Keratinocyte (primary cell): ENCODE data around the gene COL20A1. TPM values are rescaled to one million over a fixed set of nuclear protein-coding genes. Genes with fewer than 3 reads are reported as not detected.

ENCODE experiments used
- DNase-seq: peaks from one replicate; pipeline ENCODE4 v3.0.0-alpha.2; 2011; ENCODE audit warnings: low read depth, missing footprints, low spot score
- FAIRE-seq: peaks from 2 replicates; lab custom pipeline; 2011; peaks lifted over from hg19 to GRCh38; lab: Jason Lieb, UNC
- H2AFZ ChIP-seq: 2 replicates; pipeline ENCODE4 v1.6.0; 2012; ENCODE audit warnings: low read length, control low read depth, inconsistent platforms; ENCODE audit not compliant: control insufficient read depth
- H3K27ac ChIP-seq: 2 replicates; pipeline ENCODE4 v1.5.1; 2011; ENCODE audit warnings: low read length; ENCODE audit not compliant: control insufficient read depth, insufficient read depth
- H3K27me3 ChIP-seq: 3 replicates; pipeline ENCODE4 v1.6.0; 2011; ENCODE audit warnings: low read length; ENCODE audit not compliant: control insufficient read depth, insufficient read depth; ENCODE audit errors: extremely low read depth
- H3K36me3 ChIP-seq, 2 experiments: 2 replicates in 1 of 2; 3 replicates in 1 of 2; pipeline ENCODE4 v1.5.1; 2011; ENCODE audit warnings: low read length in 2 of 2, mild to moderate bottlenecking in 1 of 2; ENCODE audit not compliant: control insufficient read depth in 2 of 2, insufficient read depth in 2 of 2; ENCODE audit errors: extremely low read depth in 1 of 2
- H3K4me1 ChIP-seq: 3 replicates; pipeline ENCODE4 v1.5.1; 2011; ENCODE audit warnings: low read length; ENCODE audit not compliant: control insufficient read depth, insufficient read depth; ENCODE audit errors: extremely low read depth
- H3K4me2 ChIP-seq: 3 replicates; pipeline ENCODE4 v1.6.0; 2011; ENCODE audit warnings: low read depth, low read length; ENCODE audit not compliant: control insufficient read depth, insufficient read depth; ENCODE audit errors: extremely low read depth
- H3K4me3 ChIP-seq, 3 experiments: fragments of 200-600 bp in 1 of 3; sonication (generic) in 1 of 3; 2 replicates in 2 of 3; 3 replicates in 1 of 3; pipeline ENCODE4 v1.5.1; 2011 to 2016; ENCODE audit warnings: low read length in 3 of 3, mild to moderate bottlenecking in 3 of 3, control low read depth in 2 of 3, inconsistent platforms in 1 of 3, low read depth in 1 of 3, mixed read lengths in 1 of 3, mixed run types in 1 of 3, moderate library complexity in 1 of 3; ENCODE audit not compliant: control insufficient read depth in 2 of 3, insufficient read depth in 2 of 3; ENCODE audit errors: extremely low read depth in 1 of 3
- H3K79me2 ChIP-seq: 2 replicates; pipeline ENCODE4 v1.6.0; 2012; ENCODE audit warnings: low read length; ENCODE audit not compliant: control insufficient read depth, insufficient read depth
- H3K9ac ChIP-seq: 3 replicates; pipeline ENCODE4 v1.6.0; 2011; ENCODE audit warnings: low read length; ENCODE audit not compliant: control insufficient read depth, insufficient read depth; ENCODE audit errors: extremely low read depth
- H3K9me1 ChIP-seq: 3 replicates; pipeline ENCODE4 v1.6.0; 2011; ENCODE audit warnings: low read length; ENCODE audit not compliant: control insufficient read depth, insufficient read depth; ENCODE audit errors: extremely low read depth
- H3K9me3 ChIP-seq: 2 replicates; pipeline ENCODE4 v1.5.1; 2012; ENCODE audit warnings: low read depth, low read length; ENCODE audit not compliant: control insufficient read depth
- H4K20me1 ChIP-seq: 3 replicates; pipeline ENCODE4 v1.6.0; 2011; ENCODE audit warnings: low read length; ENCODE audit not compliant: control insufficient read depth, insufficient read depth; ENCODE audit errors: extremely low read depth
- EZH2 ChIP-seq: IDR thresholded peaks from one replicate; pipeline ENCODE4 v1.6.1; 2012; ENCODE audit warnings: inconsistent platforms, mild to moderate bottlenecking, low read length, moderate library complexity
- dilution Hi-C: fragments of 300-500 bp; cut with MboI; formaldehyde crosslinking; loops from one replicate; pipeline ENCODE4 v1.7.0; 2020; ENCODE audit warnings: low sequenced_read_pairs; ENCODE audit not compliant: extremely low pct_ligation_motif_present
- polyA plus RNA-seq, 5 experiments: library from polyadenylated mRNA; depleted of rRNA in 3 of 5; stranded (reverse) in 3 of 5; stranded (forward) in 1 of 5; unstranded in 1 of 5; fragments of >200 nt; gene quantifications; 1 replicate in 1 of 5; 2 replicates in 3 of 5; 3 replicates in 1 of 5; pipeline versions ENCODE4 v1.2.1 to v1.2.3, GENCODE V29; 2011 to 2012; ENCODE audit warnings: missing spikeins in 2 of 5, low read depth in 1 of 5, low replicate concordance in 1 of 5
- TF ChIP-seq, protein P1 (sequence below), 3 experiments: IDR thresholded peaks in 1 of 3; conservative IDR thresholded peaks in 1 of 3; optimal IDR thresholded peaks in 1 of 3; 2 replicates in 2 of 3; 3 replicates in 1 of 3; pipeline versions ENCODE3 to v1.5.1; 2011; ENCODE audit warnings: low read length in 3 of 3, mild to moderate bottlenecking in 3 of 3, moderate library complexity in 2 of 3, control low read depth in 1 of 3, inconsistent platforms in 1 of 3; ENCODE audit not compliant: insufficient read depth in 2 of 3; ENCODE audit errors: extremely low read depth in 1 of 3

COL20A1 gene
- polyA plus RNA-seq, 1 donor (not counting 4 experiments of a cell fraction or from before 2014, with no cell fraction given): not detected

DNA sequence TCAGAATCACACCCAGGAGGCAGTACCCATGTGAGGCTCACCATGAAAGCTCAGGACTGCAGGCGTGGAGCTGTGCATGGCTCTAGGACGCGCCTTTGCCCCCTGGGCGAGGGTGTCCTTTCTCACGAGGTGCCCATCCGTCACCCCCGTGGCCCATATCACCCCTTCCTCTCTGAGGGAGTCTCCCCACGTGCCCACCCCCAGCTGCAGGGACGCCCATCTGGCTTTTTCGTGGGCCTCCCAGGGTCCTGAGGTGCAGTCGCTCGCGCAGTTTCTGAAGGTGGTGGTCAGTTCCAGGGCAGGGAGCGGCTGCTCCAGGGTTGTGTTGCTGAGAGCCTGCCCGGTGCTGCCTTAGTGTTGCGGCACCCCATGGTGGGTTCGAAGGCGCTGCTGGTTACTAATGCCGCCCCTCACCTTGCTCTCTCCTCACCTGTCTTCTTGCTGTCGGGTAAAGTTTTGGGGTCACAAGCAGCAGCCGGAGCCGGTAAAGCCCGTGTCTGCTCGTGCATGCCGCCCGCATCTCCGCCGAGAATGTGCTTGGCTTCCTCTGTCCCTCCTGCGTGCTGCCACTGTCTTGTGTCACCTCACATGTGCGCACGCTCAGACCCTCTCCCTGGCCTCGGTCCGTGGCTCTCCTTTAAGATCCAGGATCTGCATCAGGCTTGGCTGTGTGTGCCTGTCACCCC lies 9.4 kb upstream of the COL20A1 start:
- Histone ChIP-seq H3K4me1 (no peaks in the 10 kb centered on the region), H2AFZ (no peak overlapping the region), H4K20me1 (peaks cover 3% of the 10 kb centered on the region), H3K9me3 (no peaks in the 10 kb centered on the region), H3K36me3 (peaks cover 29 to 37% of the 10 kb centered on the region in 2 experiments), H3K79me2 (no peaks in the 10 kb centered on the region), H3K27ac (no peak overlapping the region), H3K4me3 (no peak overlapping the region), H3K27me3 (no peaks in the 10 kb centered on the region), H3K9me1 (no peaks in the 10 kb centered on the region), H3K4me2 (no peak overlapping the region), H3K9ac (no peak overlapping the region)
- FAIRE-seq (no peak), DNase-seq (no peak)
- TF ChIP-seq, protein P1, sequence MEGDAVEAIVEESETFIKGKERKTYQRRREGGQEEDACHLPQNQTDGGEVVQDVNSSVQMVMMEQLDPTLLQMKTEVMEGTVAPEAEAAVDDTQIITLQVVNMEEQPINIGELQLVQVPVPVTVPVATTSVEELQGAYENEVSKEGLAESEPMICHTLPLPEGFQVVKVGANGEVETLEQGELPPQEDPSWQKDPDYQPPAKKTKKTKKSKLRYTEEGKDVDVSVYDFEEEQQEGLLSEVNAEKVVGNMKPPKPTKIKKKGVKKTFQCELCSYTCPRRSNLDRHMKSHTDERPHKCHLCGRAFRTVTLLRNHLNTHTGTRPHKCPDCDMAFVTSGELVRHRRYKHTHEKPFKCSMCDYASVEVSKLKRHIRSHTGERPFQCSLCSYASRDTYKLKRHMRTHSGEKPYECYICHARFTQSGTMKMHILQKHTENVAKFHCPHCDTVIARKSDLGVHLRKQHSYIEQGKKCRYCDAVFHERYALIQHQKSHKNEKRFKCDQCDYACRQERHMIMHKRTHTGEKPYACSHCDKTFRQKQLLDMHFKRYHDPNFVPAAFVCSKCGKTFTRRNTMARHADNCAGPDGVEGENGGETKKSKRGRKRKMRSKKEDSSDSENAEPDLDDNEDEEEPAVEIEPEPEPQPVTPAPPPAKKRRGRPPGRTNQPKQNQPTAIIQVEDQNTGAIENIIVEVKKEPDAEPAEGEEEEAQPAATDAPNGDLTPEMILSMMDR (optimal IDR thresholded peaks at IDR 0.05 in 1 of 3, IDR thresholded peaks at IDR 0.05 in 1 of 3, conservative IDR thresholded peaks at IDR 0.05 in 1 of 3; ENCODE audit: extremely low read depth in 1 of 3, insufficient read depth in 2 of 3, low read length in 3 of 3): no peak
- TF ChIP-seq EZH2: no peak
- dilution Hi-C loops: loop anchor here (10.0 kb wide), 1 partner anchor 59 kb away; no protein-coding TSS in a partner anchor

GRCh38 chr20:63284083-63284440 lies 8.9 kb upstream of the COL20A1 start:
- peaks cover 3% of the 10 kb centered on the region for H4K20me1 ChIP-seq
- H3K27me3 ChIP-seq: no peaks in the 10 kb centered on the region
- no peaks in the 10 kb centered on the region for H3K9me1 ChIP-seq
- no peaks in the 10 kb centered on the region for H3K79me2 ChIP-seq
- no peaks in the 10 kb centered on the region for H3K9me3 ChIP-seq
- H3K9ac ChIP-seq: no peak overlapping the region
- no peak overlapping the region for H3K4me3 ChIP-seq
- no peaks in the 10 kb centered on the region for H3K4me1 ChIP-seq
- no peak for FAIRE-seq
- TF ChIP-seq, protein P1 (optimal IDR thresholded peaks at IDR 0.05 in 1 of 3, IDR thresholded peaks at IDR 0.05 in 1 of 3, conservative IDR thresholded peaks at IDR 0.05 in 1 of 3; ENCODE audit: extremely low read depth in 1 of 3, insufficient read depth in 2 of 3, low read length in 3 of 3): no peak
- TF ChIP-seq EZH2: no peak
- no peak overlapping the region for H3K4me2 ChIP-seq
- H3K27ac ChIP-seq: no peak overlapping the region
- peaks cover 34 to 37% of the 10 kb centered on the region in 2 experiments for H3K36me3 ChIP-seq
- H2AFZ ChIP-seq: no peak overlapping the region
- dilution Hi-C loops: loop anchor here (10.0 kb wide), 1 partner anchor 59 kb away; no protein-coding TSS in a partner anchor
- DNase-seq: no peak
